Measurements from ENCODE around the gene STRN3. TPM values are rescaled to one million over a fixed set of nuclear protein-coding genes. Genes with fewer than 3 reads are reported as not detected.

STRN3 gene
- total and polyA plus RNA-seq, 10 of the 15 experiments (the other 5 are each of a cell fraction or from before 2014, with no cell fraction given), result 7.8 to 27.9 (median 14.1) TPM

- POLR2A ChIA-PET, result no interaction called here
- Histone ChIP-seq H3K9ac (ENCODE audit: control insufficient read depth, insufficient read depth, low read length) (no peak overlapping the region), H3K4me1 (ENCODE audit: control insufficient read depth, insufficient read depth, low read length) (no peaks in the 10 kb centered on the region), H3K4me3 (no peak overlapping the region), H2AFZ (ENCODE audit: control insufficient read depth, low read depth, low read length) (no peak overlapping the region), H3K27ac (ENCODE audit: control insufficient read depth, insufficient read depth) (no peak overlapping the region), H3K9me3 (replicated peaks; ENCODE audit: control insufficient read depth, insufficient read depth, low read length) (peaks cover 11% of the 10 kb centered on the region; the same call in 2 of the 3 replicates), H3K36me3 (ENCODE audit: control insufficient read depth in 2 of 2, insufficient read depth in 2 of 2, low read length in 1 of 2) (peaks cover 2 to 5% of the 10 kb centered on the region in 2 experiments; a peak in 3 of 4 replicates), H4K20me1 (ENCODE audit: control insufficient read depth, insufficient read depth) (no peaks in the 10 kb centered on the region), H3K79me2 (ENCODE audit: control insufficient read depth, insufficient read depth, low read length) (peaks cover 30% of the 10 kb centered on the region), H3K4me2 (ENCODE audit: control insufficient read depth, insufficient read depth) (no peak overlapping the region), H3K27me3 (replicated peaks in 1 of 2; ENCODE audit: control insufficient read depth in 2 of 2, insufficient read depth in 2 of 2, low read length in 1 of 2) (no peaks in the 10 kb centered on the region)
- ATAC-seq (no peak), DNase-seq (ENCODE audit: low read depth, low spot score) (no peak), FAIRE-seq (no peak)
- CTCF ChIA-PET, result no interaction called here
- RAD21 ChIA-PET (ENCODE audit: unreplicated experiment), result no interaction called here
- 99% methylated on average over 14 of the region's 15 CpGs for WGBS (ENCODE audit: insufficient coverage, insufficient replicate concordance, low lambda C conversion rate, missing lambda C conversion rate)
- SMC1A ChIA-PET (ENCODE audit: uncharacterized antibody, unreplicated experiment), result interaction anchor here (0.6 kb wide), 1 partner anchor 89 kb away, joined by 3 read pairs; no protein-coding TSS in a partner anchor
- TF ChIP-seq ZBED1 (IDR thresholded peaks at IDR 0.05; ENCODE audit: borderline replicate concordance) (no peak), LARP7 (IDR thresholded peaks at IDR 0.05) (no peak), BCL11A (IDR thresholded peaks at IDR 0.05; ENCODE audit: low read depth, low read length) (no peak), ZNF24 (IDR thresholded peaks at IDR 0.05) (no peak), SP1 (IDR thresholded peaks at IDR 0.05; ENCODE audit: low read depth, low read length) (no peak), HDAC2 (IDR thresholded peaks at IDR 0.05) (no peak), IKZF2 (IDR thresholded peaks at IDR 0.05) (no peak), POLR2A (IDR thresholded peaks at IDR 0.05; ENCODE audit: low read depth, low read length) (no peak), MEF2B (IDR thresholded peaks at IDR 0.05; ENCODE audit: partially characterized antibody, poor library complexity, severe bottlenecking) (no peak), MYB (IDR thresholded peaks at IDR 0.05; ENCODE audit: borderline replicate concordance, low read depth, low read length) (no peak), TARDBP (IDR thresholded peaks at IDR 0.05; ENCODE audit: borderline replicate concordance) (no peak), NFYB (IDR thresholded peaks at IDR 0.05; ENCODE audit: insufficient read depth, low read depth, low read length) (no peak), CEBPB (IDR thresholded peaks at IDR 0.05; ENCODE audit: borderline replicate concordance in 1 of 2, low read depth in 2 of 2, low read length in 2 of 2) (no peak), GABPA (IDR thresholded peaks at IDR 0.05; ENCODE audit: low read depth) (no peak), SPI1 (IDR thresholded peaks at IDR 0.05; ENCODE audit: borderline replicate concordance, insufficient read depth, low read depth, low read length) (no peak), ZNF687 (IDR thresholded peaks at IDR 0.05) (no peak)
- TF ChIP-seq, protein P1, sequence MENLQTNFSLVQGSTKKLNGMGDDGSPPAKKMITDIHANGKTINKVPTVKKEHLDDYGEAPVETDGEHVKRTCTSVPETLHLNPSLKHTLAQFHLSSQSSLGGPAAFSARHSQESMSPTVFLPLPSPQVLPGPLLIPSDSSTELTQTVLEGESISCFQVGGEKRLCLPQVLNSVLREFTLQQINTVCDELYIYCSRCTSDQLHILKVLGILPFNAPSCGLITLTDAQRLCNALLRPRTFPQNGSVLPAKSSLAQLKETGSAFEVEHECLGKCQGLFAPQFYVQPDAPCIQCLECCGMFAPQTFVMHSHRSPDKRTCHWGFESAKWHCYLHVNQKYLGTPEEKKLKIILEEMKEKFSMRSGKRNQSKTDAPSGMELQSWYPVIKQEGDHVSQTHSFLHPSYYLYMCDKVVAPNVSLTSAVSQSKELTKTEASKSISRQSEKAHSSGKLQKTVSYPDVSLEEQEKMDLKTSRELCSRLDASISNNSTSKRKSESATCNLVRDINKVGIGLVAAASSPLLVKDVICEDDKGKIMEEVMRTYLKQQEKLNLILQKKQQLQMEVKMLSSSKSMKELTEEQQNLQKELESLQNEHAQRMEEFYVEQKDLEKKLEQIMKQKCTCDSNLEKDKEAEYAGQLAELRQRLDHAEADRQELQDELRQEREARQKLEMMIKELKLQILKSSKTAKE (IDR thresholded peaks at IDR 0.05; ENCODE audit: low read depth, poor library complexity, severe bottlenecking), result no peak
- TF ChIP-seq, protein P2, sequence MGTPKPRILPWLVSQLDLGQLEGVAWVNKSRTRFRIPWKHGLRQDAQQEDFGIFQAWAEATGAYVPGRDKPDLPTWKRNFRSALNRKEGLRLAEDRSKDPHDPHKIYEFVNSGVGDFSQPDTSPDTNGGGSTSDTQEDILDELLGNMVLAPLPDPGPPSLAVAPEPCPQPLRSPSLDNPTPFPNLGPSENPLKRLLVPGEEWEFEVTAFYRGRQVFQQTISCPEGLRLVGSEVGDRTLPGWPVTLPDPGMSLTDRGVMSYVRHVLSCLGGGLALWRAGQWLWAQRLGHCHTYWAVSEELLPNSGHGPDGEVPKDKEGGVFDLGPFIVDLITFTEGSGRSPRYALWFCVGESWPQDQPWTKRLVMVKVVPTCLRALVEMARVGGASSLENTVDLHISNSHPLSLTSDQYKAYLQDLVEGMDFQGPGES (IDR thresholded peaks at IDR 0.05), result no peak
- in situ Hi-C loops (cut with MboI), result no loop called here
- intact Hi-C loops (cut with micrococcal nuclease; ENCODE audit: unreplicated experiment), result no loop called here
- no TSS peak for BruUV-seq (replicated peaks)
These were observed 59.5 kb downstream of the STRN3 start for GRCh38 chr14:30966415-30967363.
